GM13977 (cell line): Measurements from ENCODE around the gene LRRC7.

Source experiments
- DNase-seq: peaks from one replicate; pipeline ENCODE4 v3.0.0; 2012; ENCODE audit warnings: low spot score
- in situ Hi-C: fragments of 300-500 bp; cut with MboI; formaldehyde crosslinking; loops from one replicate; pipeline ENCODE4 v1.12.0; 2022; ENCODE audit warnings: low sequenced_read_pairs, low pct_unique_long_range_greater_than_20kb, mixed read lengths, inconsistent platforms; ENCODE audit not compliant: unreplicated experiment
- TF ChIP-seq, protein P1 (sequence below): IDR thresholded peaks from 2 replicates; pipeline ENCODE4 v1.5.1; 2012; ENCODE audit warnings: mild to moderate bottlenecking, control low read depth; ENCODE audit not compliant: insufficient read depth; ENCODE audit errors: extremely low read depth, missing control alignments

LRRC7 gene

DNA sequence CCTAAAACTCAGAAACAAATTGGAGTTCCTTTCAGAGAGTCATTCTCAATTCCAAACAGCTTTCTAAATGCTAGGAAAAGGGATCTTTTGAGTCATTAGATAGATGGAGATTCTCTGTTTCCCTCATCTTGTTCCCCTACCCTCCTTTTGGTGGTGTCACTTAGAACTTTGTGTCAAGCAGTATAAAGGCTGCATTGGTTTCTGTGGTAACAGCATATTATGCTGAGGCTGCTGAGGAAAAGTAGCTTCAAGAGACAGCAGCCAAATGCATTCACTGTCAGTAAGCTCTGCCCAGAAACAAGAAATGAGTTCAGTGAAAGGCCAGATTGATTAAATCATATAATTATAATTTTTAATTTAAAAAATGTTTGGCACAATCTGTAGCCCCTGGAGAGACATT is 493.5 kb downstream of the LRRC7 start:
- in situ Hi-C loops: no loop called here
- DNase-seq: no peak
- TF ChIP-seq, protein P1, sequence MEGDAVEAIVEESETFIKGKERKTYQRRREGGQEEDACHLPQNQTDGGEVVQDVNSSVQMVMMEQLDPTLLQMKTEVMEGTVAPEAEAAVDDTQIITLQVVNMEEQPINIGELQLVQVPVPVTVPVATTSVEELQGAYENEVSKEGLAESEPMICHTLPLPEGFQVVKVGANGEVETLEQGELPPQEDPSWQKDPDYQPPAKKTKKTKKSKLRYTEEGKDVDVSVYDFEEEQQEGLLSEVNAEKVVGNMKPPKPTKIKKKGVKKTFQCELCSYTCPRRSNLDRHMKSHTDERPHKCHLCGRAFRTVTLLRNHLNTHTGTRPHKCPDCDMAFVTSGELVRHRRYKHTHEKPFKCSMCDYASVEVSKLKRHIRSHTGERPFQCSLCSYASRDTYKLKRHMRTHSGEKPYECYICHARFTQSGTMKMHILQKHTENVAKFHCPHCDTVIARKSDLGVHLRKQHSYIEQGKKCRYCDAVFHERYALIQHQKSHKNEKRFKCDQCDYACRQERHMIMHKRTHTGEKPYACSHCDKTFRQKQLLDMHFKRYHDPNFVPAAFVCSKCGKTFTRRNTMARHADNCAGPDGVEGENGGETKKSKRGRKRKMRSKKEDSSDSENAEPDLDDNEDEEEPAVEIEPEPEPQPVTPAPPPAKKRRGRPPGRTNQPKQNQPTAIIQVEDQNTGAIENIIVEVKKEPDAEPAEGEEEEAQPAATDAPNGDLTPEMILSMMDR: no peak

DNA sequence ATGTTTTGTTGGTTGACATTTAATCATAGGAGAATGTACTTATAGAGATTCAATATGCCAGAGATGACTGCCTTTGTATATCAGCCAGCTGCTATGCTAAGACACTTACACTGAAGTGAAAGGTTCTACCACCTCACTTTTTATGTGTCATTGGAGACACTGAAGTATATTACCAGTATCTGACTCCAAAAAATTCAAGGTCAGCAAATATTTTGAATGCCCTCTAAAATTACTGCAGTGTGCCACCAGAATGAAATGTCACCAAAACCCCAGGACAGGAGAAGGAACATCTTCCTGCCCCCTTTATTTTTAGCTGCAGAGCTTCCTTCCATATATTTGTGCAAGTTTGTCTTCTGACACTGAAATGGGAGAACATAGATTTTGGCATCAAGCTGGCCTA is 496.1 kb downstream of the LRRC7 start:
- DNase-seq: no peak
- in situ Hi-C loops: no loop called here
- TF ChIP-seq, protein P1: no peak

DNA sequence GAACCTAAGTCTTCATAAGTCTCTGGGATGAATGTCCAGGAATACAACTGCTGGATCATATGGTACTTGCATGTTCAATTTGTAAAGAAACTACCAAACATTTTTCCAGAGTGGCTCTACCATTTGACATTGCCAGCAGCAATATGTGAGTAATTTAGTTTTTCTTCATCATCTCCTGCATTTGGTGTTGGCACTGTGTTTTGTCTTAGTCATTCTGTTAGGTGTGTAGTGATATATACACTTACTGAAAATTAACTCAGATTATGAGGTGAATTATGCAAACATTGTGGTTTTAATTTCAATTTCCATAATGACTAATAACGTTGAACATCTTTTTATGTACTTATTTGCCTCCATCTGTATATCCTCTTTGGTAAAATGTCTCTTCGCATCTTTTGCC is 499.0 kb downstream of the LRRC7 start:
- in situ Hi-C loops: no loop called here
- DNase-seq: no peak
- TF ChIP-seq, protein P1: no peak

DNA sequence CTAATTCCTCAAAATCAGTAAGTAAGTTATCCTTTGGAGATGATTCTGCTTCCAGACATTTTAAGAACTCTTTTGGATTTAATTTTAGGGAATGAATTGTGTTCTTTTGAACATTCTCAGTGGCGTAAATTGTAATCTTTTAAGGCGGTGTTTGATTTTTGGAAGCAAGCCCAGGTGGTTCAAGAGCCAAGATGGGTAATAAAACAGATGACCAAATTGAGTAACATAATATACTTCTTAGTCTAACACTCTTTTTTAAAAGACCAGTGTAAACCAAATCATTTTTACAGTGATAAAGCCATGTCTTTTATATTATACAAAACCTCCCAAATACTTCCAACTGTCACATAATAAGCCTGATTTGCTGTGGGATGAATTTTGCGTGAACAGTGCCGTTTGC is 503.9 kb downstream of the LRRC7 start:
- in situ Hi-C loops: no loop called here
- DNase-seq: no peak
- TF ChIP-seq, protein P1: no peak

GRCh38 chr1:70072231-70072751 is 504.6 kb downstream of the LRRC7 start:
- in situ Hi-C loops: no loop called here
- TF ChIP-seq, protein P1: no peak
- no peak for DNase-seq

GRCh38 chr1:70075761-70076160 is 508.0 kb downstream of the LRRC7 start:
- TF ChIP-seq, protein P1: no peak
- no peak for DNase-seq
- in situ Hi-C loops: no loop called here

- no peak for DNase-seq
- in situ Hi-C loops: no loop called here
- TF ChIP-seq, protein P1: no peak
These were observed 509.3 kb downstream of the LRRC7 start for GRCh38 chr1:70077066-70077465.
